Neural progenitor cell (in vitro differentiated cells): Measurements from ENCODE around the gene EXOC4. TPM values are rescaled to one million over a fixed set of nuclear protein-coding genes. Genes with fewer than 3 reads are reported as not detected.
A peak's percentile ranks its signal among the peaks of the same experiment; 100 is the strongest.
"Not testable (repeated sequence)": the region's sequence is repeated elsewhere in the genome, so short reads cannot be mapped to it uniquely, and the experiment has no call there.

Experiments
- DNase-seq: peaks from one replicate; pipeline ENCODE4 v3.0.0-alpha.2; 2016; ENCODE audit warnings: low spot score
- H2AFZ ChIP-seq: fragments of 200-600 bp; sonication (generic); replicated peaks from 2 replicates; pipeline ENCODE4 v1.6.1; 2016; ENCODE audit warnings: antibody characterized with exemption
- H3F3A ChIP-seq: fragments of 200-600 bp; sonication (generic); 2 replicates; pipeline ENCODE4 v1.6.1; 2016; ENCODE audit warnings: antibody characterized with exemption, low read depth
- H3K27ac ChIP-seq: fragments of 200-600 bp; sonication (generic); 2 replicates; pipeline ENCODE4 v1.5.1; 2016; ENCODE audit warnings: mild to moderate bottlenecking
- H3K27me3 ChIP-seq: fragments of 200-600 bp; sonication (generic); 2 replicates; pipeline ENCODE4 v1.6.1; 2016; ENCODE audit warnings: mild to moderate bottlenecking, moderate library complexity
- H3K36me3 ChIP-seq: fragments of 200-600 bp; sonication (generic); 2 replicates; pipeline ENCODE4 v1.5.1; 2016
- H3K4me1 ChIP-seq: fragments of 200-600 bp; sonication (generic); 2 replicates; pipeline ENCODE4 v1.6.1; 2016; ENCODE audit warnings: mixed run types
- H3K4me2 ChIP-seq: fragments of 200-600 bp; sonication (generic); 2 replicates; pipeline ENCODE4 v1.6.1; 2016
- H3K4me3 ChIP-seq: fragments of 200-600 bp; sonication (generic); 2 replicates; pipeline ENCODE4 v1.5.1; 2016
- H3K79me2 ChIP-seq: fragments of 200-600 bp; sonication (generic); 2 replicates; pipeline ENCODE4 v1.6.1; 2016; ENCODE audit warnings: low read depth
- H3K9ac ChIP-seq: fragments of 200-600 bp; sonication (generic); 2 replicates; pipeline ENCODE4 v1.6.1; 2016
- H3K9me3 ChIP-seq: fragments of 200-600 bp; sonication (generic); 2 replicates; pipeline ENCODE4 v1.5.1; 2016; ENCODE audit warnings: low read depth
- H4K20me1 ChIP-seq: fragments of 200-600 bp; sonication (generic); 2 replicates; pipeline ENCODE4 v1.6.1; 2016; ENCODE audit warnings: low read depth
- H3K27ac Mint-ChIP-seq: 3 replicates; pipeline ENCODE4 v1.8.0; 2021; ENCODE audit warnings: mixed read lengths
- H3K27me3 Mint-ChIP-seq: 2 replicates; pipeline ENCODE4 v1.8.0; 2022; ENCODE audit warnings: low read depth, mild to moderate bottlenecking, inconsistent platforms, moderate library complexity, mixed read lengths; ENCODE audit not compliant: insufficient read depth
- H3K36me3 Mint-ChIP-seq: 3 replicates; pipeline ENCODE4 v1.8.0; 2021; ENCODE audit warnings: mixed read lengths
- H3K4me1 Mint-ChIP-seq: 3 replicates; pipeline ENCODE4 v1.8.0; 2021; ENCODE audit warnings: mixed read lengths
- H3K4me3 Mint-ChIP-seq: 3 replicates; pipeline ENCODE4 v1.8.0; 2021; ENCODE audit warnings: mild to moderate bottlenecking, moderate library complexity, mixed read lengths
- H3K9me3 Mint-ChIP-seq: 3 replicates; pipeline ENCODE4 v1.8.0; 2020; ENCODE audit warnings: mixed read lengths
- EZH2 ChIP-seq: fragments of 200-600 bp; sonication (generic); IDR thresholded peaks from 2 replicates; pipeline ENCODE4 v1.6.1; 2017; ENCODE audit warnings: antibody characterized with exemption, mild to moderate bottlenecking, moderate library complexity
- EZH2phosphoT487 ChIP-seq: fragments of 200-600 bp; sonication (generic); IDR thresholded peaks from 2 replicates; pipeline ENCODE4 v1.6.1; 2017; ENCODE audit warnings: antibody characterized with exemption
- total RNA-seq: library from RNA; depleted of rRNA; stranded (reverse); fragments of >200 nt; gene quantifications from 2 replicates; pipeline ENCODE4 v1.2.3, GENCODE V29; 2015; ENCODE audit warnings: low replicate concordance
- TF ChIP-seq, protein P1 (sequence below): fragments of 200-600 bp; sonication (generic); IDR thresholded peaks from 2 replicates; pipeline ENCODE4 v1.5.1; 2017; ENCODE audit warnings: antibody characterized with exemption, mild to moderate bottlenecking

The EXOC4 gene
- 98.0 and 129 TPM in 2 replicates for total RNA-seq

DNA sequence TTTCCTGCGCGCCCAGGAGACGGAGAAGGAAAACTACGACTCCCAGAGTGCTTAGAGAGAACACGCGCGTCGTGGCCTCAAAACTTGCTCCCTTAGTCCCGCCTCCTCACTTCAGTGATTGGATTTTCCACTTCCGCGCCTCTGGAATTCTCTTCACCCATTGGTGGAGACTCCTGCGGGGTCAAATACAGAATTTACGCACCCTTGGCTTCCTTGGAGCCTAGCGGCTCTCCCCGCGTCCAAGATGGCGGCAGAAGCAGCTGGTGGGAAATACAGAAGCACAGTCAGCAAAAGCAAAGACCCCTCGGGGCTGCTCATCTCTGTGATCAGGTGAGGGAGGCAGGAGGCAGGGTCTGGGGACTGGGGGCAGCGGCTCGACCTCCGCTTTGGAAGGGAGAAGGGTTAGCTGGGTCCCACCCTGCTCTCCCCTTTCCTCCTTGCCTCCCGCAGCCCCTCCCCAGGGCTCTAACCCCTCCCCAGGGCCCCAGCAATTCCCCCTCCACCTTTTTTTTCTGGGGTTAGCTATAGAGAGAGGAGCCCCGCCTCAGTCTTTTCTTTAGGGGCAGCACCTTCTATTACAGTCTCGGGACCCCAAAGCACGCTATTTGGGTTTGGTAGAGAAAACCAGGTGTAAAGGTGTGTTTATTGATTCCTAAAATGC is at the start of gene EXOC4:
TSS of gene EXOC4 (plus strand) at position 221 of the 661 bp plus-strand sequence.
- no peaks in the 10 kb centered on the region for H3K27me3 Mint-ChIP-seq
- H3K4me3 Mint-ChIP-seq, result peak within 1 kb of the TSS; percentile 98
- Histone ChIP-seq H3K27ac (no peak within 1 kb of the TSS), H3K9me3 (no peaks in the 10 kb centered on the region), H3K9ac (peak within 1 kb of the TSS; percentile 74), H3F3A (no peaks in the 10 kb centered on the region), H3K27me3 (no peaks in the 10 kb centered on the region), H3K4me1 (peaks cover 10% of the 10 kb centered on the region), H4K20me1 (no peaks in the 10 kb centered on the region), H2AFZ (peak within 1 kb of the TSS; percentile 89), H3K36me3 (no peaks in the 10 kb centered on the region), H3K4me2 (peak within 1 kb of the TSS; percentile 90), H3K79me2 (peaks cover 48% of the 10 kb centered on the region), H3K4me3 (peak within 1 kb of the TSS; percentile 65)
- H3K9me3 Mint-ChIP-seq, result no peaks in the 10 kb centered on the region
- H3K36me3 Mint-ChIP-seq, result peaks cover 9% of the 10 kb centered on the region
- H3K27ac Mint-ChIP-seq, result peak within 1 kb of the TSS; percentile 93
- no peak for TF ChIP-seq EZH2phosphoT487
- no peak for TF ChIP-seq EZH2
- TF ChIP-seq, protein P1, sequence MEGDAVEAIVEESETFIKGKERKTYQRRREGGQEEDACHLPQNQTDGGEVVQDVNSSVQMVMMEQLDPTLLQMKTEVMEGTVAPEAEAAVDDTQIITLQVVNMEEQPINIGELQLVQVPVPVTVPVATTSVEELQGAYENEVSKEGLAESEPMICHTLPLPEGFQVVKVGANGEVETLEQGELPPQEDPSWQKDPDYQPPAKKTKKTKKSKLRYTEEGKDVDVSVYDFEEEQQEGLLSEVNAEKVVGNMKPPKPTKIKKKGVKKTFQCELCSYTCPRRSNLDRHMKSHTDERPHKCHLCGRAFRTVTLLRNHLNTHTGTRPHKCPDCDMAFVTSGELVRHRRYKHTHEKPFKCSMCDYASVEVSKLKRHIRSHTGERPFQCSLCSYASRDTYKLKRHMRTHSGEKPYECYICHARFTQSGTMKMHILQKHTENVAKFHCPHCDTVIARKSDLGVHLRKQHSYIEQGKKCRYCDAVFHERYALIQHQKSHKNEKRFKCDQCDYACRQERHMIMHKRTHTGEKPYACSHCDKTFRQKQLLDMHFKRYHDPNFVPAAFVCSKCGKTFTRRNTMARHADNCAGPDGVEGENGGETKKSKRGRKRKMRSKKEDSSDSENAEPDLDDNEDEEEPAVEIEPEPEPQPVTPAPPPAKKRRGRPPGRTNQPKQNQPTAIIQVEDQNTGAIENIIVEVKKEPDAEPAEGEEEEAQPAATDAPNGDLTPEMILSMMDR, result no peak
- peak; percentile 97 for DNase-seq
- H3K4me1 Mint-ChIP-seq, result peaks cover 22% of the 10 kb centered on the region

DNA sequence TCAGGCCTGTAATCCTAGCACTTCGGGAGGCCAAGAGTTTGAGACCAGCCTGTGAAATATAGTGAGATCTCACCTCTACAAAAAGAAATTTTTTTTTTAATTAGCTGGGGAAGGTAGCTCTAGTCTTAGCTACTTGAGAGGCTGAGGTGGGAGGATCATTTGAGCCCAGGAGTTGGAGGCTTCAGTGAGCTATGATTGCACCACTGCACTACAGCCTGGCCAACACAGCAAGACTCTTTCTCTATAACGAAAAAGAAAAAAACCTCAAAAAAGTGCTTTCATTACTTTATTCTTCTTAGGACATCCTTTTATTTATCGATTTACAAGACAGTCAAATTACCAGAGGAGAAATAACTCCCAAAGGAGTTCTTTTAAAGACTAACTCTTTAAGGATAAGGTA is 49.4 kb upstream of the EXOC4 start:
- H3K4me3 Mint-ChIP-seq, result no peak overlapping the region

DNA sequence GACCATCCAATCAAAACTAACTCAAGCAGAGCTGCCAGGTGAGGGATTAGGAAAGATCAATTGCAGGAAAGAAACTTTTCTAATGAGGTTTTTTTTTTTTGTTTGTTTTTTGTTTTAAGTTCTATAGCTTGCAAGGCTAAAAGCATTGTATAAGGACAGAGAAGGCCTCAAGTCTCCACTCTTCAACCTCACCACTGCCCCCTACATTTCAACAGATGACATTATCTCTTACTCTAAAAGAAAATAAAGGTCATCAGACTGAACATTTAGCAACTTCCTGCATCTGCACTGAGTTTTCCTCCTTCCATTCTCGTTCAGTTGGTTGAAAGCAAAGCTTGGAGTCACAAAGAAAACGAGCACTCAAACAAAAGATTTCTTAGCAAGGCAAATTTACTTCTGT is 45.2 kb upstream of the EXOC4 start:
- H3K4me1 Mint-ChIP-seq, result no peaks in the 10 kb centered on the region
- H3K27me3 Mint-ChIP-seq, result no peaks in the 10 kb centered on the region
- Histone ChIP-seq H3K4me3 (peak overlapping the region; percentile 21), H3K9me3 (no peaks in the 10 kb centered on the region), H3K9ac (no peak overlapping the region), H3K27ac (peak overlapping the region; percentile 72), H3F3A (peaks cover 24% of the 10 kb centered on the region), H3K79me2 (no peaks in the 10 kb centered on the region), H3K4me1 (peaks cover 15% of the 10 kb centered on the region), H3K4me2 (peak overlapping the region; percentile 64), H3K27me3 (no peaks in the 10 kb centered on the region), H4K20me1 (no peaks in the 10 kb centered on the region), H2AFZ (peak overlapping the region; percentile 96), H3K36me3 (no peaks in the 10 kb centered on the region)
- TF ChIP-seq, protein P1, result peak; percentile 65
- no peak for TF ChIP-seq EZH2
- peak; percentile 69 for DNase-seq
- H3K36me3 Mint-ChIP-seq, result no peaks in the 10 kb centered on the region
- H3K9me3 Mint-ChIP-seq, result peaks cover 1% of the 10 kb centered on the region
- H3K4me3 Mint-ChIP-seq, result no peak overlapping the region
- H3K27ac Mint-ChIP-seq, result no peak overlapping the region

More for the DNA sequence above, 49.4 kb upstream of the EXOC4 start:
- Histone ChIP-seq H3K9ac (no peak overlapping the region), H3K4me2 (no peak overlapping the region), H3K27ac (no peak overlapping the region), H3K79me2 (no peaks in the 10 kb centered on the region), H3K4me3 (no peak overlapping the region), H2AFZ (no peak overlapping the region), H3K36me3 (no peaks in the 10 kb centered on the region), H3K9me3 (no peaks in the 10 kb centered on the region), H3K27me3 (no peaks in the 10 kb centered on the region), H3K4me1 (peaks cover 7% of the 10 kb centered on the region), H3F3A (peaks cover 13% of the 10 kb centered on the region), H4K20me1 (no peaks in the 10 kb centered on the region)
- H3K36me3 Mint-ChIP-seq, result no peaks in the 10 kb centered on the region
- H3K4me1 Mint-ChIP-seq, result no peaks in the 10 kb centered on the region
- H3K27ac Mint-ChIP-seq, result no peak overlapping the region
- H3K9me3 Mint-ChIP-seq, result no peaks in the 10 kb centered on the region
- TF ChIP-seq EZH2phosphoT487, result no peak
- TF ChIP-seq, protein P1, result no peak
- TF ChIP-seq EZH2, result no peak
- peaks cover 2% of the 10 kb centered on the region for H3K27me3 Mint-ChIP-seq
- no peak for DNase-seq

DNA sequence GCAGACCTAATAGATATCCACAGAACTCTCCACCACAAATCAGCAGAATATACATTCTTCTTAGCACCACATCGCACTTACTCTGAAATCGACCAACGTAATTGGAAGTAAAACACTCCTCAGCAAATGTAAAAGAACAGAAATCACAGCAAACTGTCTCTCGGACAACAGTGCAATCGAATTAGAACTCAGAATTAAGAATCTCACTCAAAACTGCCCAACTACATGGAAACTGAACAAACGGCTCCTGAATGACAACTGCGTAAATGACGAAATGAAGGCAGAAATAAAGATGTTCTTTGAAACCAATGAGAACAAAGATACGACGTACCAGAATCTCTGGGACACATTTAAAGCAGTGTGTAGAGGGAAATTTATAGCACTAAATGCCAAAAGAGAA is 42.1 kb upstream of the EXOC4 start:
- not testable (repeated sequence) for H3K36me3 ChIP-seq, DNase-seq, H3K4me1 Mint-ChIP-seq, H3K27ac ChIP-seq, H3K27me3 ChIP-seq, H3K27ac Mint-ChIP-seq, H3K9me3 Mint-ChIP-seq, H3K4me3 ChIP-seq, H3K79me2 ChIP-seq, H3K4me2 ChIP-seq, H3K9ac ChIP-seq, H3K4me3 Mint-ChIP-seq, H3K27me3 Mint-ChIP-seq, H4K20me1 ChIP-seq, H3K36me3 Mint-ChIP-seq, H3K9me3 ChIP-seq
- Histone ChIP-seq H2AFZ (peak overlapping the region; percentile 13), H3K4me1 (peaks cover 15% of the 10 kb centered on the region), H3F3A (peaks cover 24% of the 10 kb centered on the region)

DNA sequence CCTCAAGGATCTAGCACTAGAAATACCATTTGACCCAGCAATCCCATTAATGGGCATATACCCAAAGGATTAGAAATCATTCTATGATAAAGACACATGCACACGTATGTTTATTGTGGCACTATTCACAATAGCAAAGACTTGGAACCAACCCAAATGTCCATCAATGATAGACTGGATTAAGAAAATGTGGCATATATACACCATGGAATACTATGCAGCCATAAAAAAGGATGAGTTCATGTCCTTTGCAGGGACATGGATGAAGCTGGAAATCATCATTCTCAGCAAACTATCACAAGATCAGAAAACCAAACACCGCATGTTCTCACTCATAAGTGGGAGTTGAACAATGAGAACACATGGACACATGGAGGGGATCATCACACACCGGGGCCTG is 39.1 kb upstream of the EXOC4 start:
- H3K27ac ChIP-seq, H3K4me2 ChIP-seq, H3K4me3 ChIP-seq, H4K20me1 ChIP-seq, H3F3A ChIP-seq, H3K36me3 Mint-ChIP-seq, H3K27me3 Mint-ChIP-seq, H3K4me3 Mint-ChIP-seq, H3K4me1 Mint-ChIP-seq, H3K27me3 ChIP-seq, H3K9ac ChIP-seq, H3K27ac Mint-ChIP-seq, H3K9me3 ChIP-seq, H2AFZ ChIP-seq, DNase-seq, H3K79me2 ChIP-seq, H3K36me3 ChIP-seq, H3K9me3 Mint-ChIP-seq, H3K4me1 ChIP-seq: not testable (repeated sequence)
